GM18951 (cell line): ENCODE data around the gene UBQLN4.

ENCODE experiments used
- POLR2A ChIP-seq: IDR thresholded peaks from 4 replicates; pipeline ENCODE4 v1.6.1; 2011; ENCODE audit warnings: mild to moderate bottlenecking; ENCODE audit not compliant: insufficient read length, insufficient read depth; ENCODE audit errors: extremely low read depth
- in situ Hi-C: fragments of 300-500 bp; cut with MboI; formaldehyde crosslinking; loops from one replicate; pipeline ENCODE4 v1.12.0; 2022; ENCODE audit warnings: low sequenced_read_pairs, mixed read lengths, inconsistent platforms; ENCODE audit not compliant: unreplicated experiment

The UBQLN4 gene

DNA sequence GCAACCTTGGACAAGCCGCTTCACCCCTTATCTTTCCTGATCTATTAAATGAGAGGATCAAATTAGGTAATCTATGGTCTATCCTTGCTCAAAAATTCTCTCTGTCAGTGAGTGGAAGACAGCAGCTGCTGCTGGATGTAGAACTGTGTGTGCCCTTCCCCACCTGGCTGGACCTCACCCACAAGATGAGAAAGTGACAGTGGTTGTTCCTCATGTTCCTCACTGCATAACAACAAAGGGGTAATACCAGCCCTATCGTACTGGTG, 49.7 kb downstream of the UBQLN4 start:
- no peak for TF ChIP-seq POLR2A
- in situ Hi-C loops, result no loop called here

DNA sequence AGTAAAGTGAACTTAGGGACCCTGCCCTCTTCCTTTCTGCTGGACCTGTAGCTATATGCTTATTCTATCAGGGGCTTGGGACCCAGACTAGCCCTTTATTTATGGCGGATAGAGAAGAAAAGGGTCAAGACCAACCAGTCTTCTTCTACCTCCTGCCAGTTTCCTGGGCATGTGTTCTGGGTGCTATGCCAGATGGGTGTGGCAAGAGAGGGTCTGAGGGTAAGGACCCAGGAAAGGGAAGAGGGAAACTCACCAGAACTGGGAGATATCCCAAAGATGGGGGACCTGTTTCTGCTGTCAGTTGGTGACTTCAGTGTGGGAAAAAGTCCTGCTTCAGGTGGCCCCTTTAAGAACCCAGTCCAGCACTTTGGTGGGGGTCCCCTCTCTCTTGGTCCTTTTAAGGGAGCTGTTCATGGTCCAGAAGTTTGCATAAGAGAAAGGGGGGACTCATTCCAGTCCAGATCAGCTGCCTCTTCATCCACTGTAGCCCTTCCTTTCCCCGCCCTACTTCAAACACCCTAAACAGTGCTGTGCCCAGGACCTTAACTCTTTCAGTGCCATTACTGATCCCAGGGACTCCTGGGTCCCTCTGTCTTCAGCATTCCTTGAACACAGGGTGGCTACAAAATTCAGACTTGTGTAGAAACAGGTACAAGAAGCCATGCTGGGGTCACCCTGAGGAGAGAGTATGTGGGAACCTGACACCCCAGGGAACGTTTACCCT, 51.2 kb downstream of the UBQLN4 start:
- TF ChIP-seq POLR2A, result no peak
- in situ Hi-C loops, result no loop called here

DNA sequence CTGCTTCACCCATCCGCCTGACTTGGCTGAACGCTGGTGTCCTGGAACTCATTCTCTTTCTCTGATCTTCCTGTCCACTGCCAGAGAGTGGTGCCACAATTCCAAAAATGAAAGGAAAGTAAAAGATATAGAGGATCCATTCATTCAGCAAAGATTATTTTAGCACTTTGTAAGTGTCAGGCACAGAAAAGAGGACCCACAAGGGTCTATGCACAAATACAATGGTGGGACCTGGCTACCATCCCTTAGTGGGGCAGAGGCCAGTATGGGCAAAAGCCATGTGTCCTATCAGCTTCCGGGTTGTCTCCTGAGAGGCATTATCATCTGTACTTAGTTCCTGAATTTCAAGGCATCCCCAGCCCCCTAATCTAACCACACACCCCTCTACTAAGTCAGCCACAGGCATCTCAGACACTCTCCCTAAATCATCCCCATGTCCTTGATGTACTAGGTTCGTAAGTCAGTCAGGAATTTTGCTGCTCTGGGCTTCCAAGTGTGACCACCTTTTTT, 51.9 kb downstream of the UBQLN4 start:
- in situ Hi-C loops, result no loop called here
- TF ChIP-seq POLR2A, result no peak

DNA sequence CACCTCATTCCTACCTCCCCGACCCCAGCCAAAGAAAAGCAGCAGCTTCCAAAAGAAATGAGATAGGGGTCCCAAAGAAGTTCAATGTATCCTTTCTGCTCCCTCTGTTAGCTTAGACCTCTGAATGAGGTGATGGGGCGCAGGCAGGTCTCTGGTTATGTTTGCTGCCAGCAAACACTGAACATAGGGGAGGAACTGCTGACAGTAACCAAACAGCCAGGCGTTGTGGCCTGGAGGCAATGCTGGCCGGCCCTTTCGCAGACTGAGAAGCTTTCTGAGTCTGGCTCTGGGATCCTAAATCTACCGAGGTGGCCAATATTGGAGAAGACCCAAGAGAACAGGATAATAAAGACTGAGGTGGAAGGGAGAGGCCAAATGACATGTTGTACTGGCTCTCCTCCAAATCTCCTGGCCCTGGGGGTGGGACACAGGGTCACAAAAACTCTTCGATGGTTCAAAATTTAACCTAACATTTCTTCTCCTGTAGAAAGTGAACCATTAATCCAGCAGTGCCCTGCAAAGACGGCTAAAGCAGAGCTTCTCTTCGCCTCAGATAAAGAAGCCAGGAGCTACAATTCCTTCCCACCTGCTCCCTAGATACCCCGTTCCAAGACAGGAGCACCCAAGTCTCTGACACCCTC, 52.5 kb downstream of the UBQLN4 start:
- no peak for TF ChIP-seq POLR2A

DNA sequence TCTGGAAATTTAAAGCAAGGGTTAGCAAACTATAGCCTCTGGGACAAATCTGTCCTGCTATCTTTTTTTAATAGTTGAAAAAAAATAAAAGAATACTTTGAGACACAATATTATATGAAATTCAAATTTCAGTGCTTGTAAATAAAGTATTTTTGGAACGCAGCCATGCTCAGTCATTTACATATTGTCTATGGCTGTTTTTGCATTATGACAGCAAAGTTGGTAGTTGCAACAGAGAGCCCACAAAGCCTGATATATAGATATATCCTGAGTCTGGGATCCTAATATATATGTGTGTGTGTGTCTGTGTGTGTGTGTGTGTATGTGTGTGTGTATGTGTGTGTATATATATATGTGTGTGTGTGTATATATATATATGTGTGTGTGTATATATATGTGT, 53.6 kb downstream of the UBQLN4 start:
- in situ Hi-C loops, result no loop called here

More for the DNA sequence above, 52.5 kb downstream of the UBQLN4 start:
- in situ Hi-C loops, result no loop called here

DNA sequence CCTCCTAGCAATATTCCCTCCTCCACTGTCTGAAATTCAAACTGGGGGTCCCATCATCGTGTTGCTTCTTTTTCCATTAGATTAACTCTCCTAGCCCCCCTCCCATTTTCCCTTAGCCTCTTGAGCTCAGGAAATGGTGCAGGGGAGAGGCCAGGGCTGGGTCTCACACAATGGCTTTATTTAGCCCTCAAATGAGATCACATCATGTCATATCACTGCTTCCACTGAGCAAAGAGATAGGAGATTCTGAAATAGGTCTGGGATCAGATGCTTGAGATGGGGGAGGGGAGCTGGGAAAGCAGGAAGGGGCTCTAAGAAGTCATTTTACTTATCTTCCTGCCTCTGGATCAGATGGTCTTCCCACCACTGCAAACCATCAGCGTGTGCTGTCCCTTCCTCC, 57.4 kb downstream of the UBQLN4 start:
- no peak for TF ChIP-seq POLR2A
- in situ Hi-C loops, result no loop called here

More for the DNA sequence above, 53.6 kb downstream of the UBQLN4 start:
- no peak for TF ChIP-seq POLR2A

DNA sequence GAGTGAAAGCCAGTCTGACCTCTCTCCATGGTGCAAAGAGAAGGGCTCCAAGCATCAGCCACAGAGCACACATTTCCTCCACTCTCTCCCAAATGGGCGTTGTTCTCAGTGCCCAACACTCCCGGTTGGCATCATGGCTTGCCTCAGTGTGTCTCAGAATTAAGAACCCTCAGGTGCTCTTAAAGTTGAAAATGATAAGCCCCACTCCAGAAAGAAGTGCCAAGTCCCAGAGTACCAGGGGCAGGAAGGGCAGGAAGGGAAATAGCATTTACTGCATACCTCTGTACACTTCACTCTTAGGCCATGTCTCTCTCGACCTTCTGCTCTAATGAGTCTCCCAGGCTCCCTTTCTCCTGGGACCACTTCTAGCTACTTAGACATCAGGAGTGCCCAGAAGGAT, 60.0 kb downstream of the UBQLN4 start:
- in situ Hi-C loops, result no loop called here

DNA sequence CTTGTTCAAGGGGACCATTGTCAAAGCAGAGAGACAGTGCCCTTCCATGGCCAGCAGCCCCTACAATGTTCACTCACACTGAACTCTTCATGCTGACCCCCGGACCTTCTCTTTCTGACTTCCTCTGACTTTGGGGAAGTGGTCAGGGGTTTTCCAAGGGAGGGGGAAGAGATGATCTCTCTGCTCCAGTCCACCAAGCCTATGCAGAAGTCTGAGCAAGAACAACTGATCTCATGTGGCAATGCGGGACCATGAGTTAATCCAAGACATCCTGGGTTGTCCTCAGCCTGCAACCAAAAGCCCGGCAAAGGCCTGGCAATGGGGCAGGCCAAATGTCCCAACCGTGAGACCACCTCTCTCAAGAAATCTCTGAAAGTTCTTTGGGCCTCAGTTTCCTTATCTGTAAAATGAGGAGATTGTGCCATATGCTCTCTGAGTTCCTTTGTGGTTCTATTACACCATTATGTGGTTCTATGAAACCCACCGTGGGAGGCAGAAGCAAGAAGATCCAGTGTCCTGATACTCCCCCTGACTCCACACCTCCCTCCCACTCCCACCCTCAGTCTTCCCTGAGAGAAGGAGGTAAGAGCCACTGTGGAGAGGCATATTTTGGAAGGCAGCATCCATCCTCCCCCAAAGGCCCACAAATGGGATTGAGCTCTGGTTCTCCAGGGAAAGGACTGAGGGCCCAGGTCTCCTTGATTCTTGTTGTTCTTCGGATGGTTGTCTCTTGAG, 63.4 kb downstream of the UBQLN4 start:
- no peak for TF ChIP-seq POLR2A
- in situ Hi-C loops, result no loop called here

More for the DNA sequence above, 60.0 kb downstream of the UBQLN4 start:
- no peak for TF ChIP-seq POLR2A

DNA sequence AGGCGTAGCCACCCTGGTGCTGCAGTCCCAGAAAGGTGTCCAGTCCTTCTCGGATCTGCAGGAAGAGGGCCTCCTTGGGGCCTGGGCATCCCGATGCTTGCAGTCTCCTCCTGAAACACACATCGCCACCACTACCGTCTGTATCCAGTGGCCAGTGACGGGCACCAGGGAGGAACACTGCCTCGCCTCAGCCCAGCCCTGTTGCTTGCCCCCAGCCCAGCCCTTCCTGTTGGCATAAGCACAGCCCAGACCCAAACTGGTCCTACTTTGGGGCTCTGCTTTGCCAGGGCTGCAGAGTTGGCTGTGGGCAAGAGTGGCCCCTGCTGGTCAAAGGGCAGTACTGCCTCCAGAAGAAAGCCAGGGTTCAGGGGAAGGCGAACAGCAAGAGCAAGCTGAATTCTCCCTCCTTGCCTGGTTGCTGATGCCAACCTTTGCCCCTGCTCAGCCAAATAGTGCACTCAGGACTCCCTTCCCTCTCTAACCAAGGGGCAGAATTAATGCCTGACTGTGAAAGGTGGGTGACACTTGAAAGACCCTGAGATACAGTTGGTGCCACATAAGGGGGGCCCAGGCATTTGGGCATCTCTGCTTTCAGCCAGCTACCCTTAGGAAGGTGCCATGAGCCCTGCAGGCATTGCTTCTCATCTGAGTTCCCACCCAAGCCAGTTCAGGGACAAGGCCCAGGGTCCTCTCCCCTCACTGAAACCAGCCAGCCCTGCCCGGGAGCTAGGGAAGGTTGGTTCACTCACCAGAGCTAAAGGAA, 64.2 kb downstream of the UBQLN4 start:
- in situ Hi-C loops, result no loop called here
- TF ChIP-seq POLR2A, result no peak
